GM12878 (cell line): ENCODE measurements around the gene TBCA. TPM values are rescaled to one million over a fixed set of nuclear protein-coding genes. Genes with fewer than 3 reads are reported as not detected.

Experiments used
- ATAC-seq: fragments of 200-7000 bp; cut with Tn5 transposase; 3 replicates; pipeline ENCODE4 v1.9.1; 2020; ENCODE audit warnings: mild to moderate bottlenecking, moderate library complexity
- BruUV-seq: library from RNA; stranded (reverse); fragments of 400-500 nt; replicated peaks from 2 replicates; lab custom pipeline; 2021; lab: Mats Ljungman, UMichigan
- CTCF ChIA-PET: fragments of 300-600 bp; sonication (Branson Sonifier 250); formaldehyde crosslinking; extraction: SDS; loops from one replicate; lab custom pipeline; 2021; ENCODE audit warnings: inconsistent platforms; lab: Yijun Ruan, JAX
- POLR2A ChIA-PET: fragments of 350-600 bp; formaldehyde crosslinking; extraction: SDS; loops from one replicate; lab custom pipeline; 2021; ENCODE audit warnings: inconsistent platforms; lab: Charles Lee
- RAD21 ChIA-PET: fragments of 300-600 bp; sonication (Branson Sonifier 250); formaldehyde crosslinking; loops from one replicate; lab custom pipeline; 2023; ENCODE audit warnings: antibody characterized with exemption; ENCODE audit not compliant: unreplicated experiment; lab: Charles Lee
- SMC1A ChIA-PET: fragments of 300-600 bp; sonication (Branson Sonifier 250); formaldehyde crosslinking; loops from one replicate; lab custom pipeline; 2023; ENCODE audit not compliant: unreplicated experiment, uncharacterized antibody; lab: Charles Lee
- DNase-seq: peaks from one replicate; pipeline ENCODE4 v3.0.0-alpha.2; 2011; ENCODE audit warnings: low read depth, low spot score
- FAIRE-seq: peaks from 3 replicates; lab custom pipeline; 2011; peaks lifted over from hg19 to GRCh38; lab: Jason Lieb, UNC
- H2AFZ ChIP-seq: 2 replicates; pipeline ENCODE4 v1.6.0; 2011; ENCODE audit warnings: low read depth, low read length, control low read depth; ENCODE audit not compliant: control insufficient read depth
- H3K27ac ChIP-seq: 2 replicates; pipeline ENCODE4 v1.5.1; 2011; ENCODE audit warnings: control low read depth; ENCODE audit not compliant: control insufficient read depth, insufficient read depth
- H3K27me3 ChIP-seq, 2 experiments: replicated peaks in 1 of 2; 2 replicates each; pipeline versions ENCODE4 v1.6.0 to v1.6.1; 2011; ENCODE audit warnings: low read length in 1 of 2; ENCODE audit not compliant: control insufficient read depth in 2 of 2, insufficient read depth in 2 of 2
- H3K36me3 ChIP-seq, 2 experiments: 2 replicates each; pipeline ENCODE4 v1.5.1; 2011; ENCODE audit warnings: low read length in 1 of 2; ENCODE audit not compliant: control insufficient read depth in 2 of 2, insufficient read depth in 2 of 2
- H3K4me1 ChIP-seq: 2 replicates; pipeline ENCODE4 v1.6.1; 2011; ENCODE audit warnings: mild to moderate bottlenecking, low read length, moderate library complexity, mixed read lengths; ENCODE audit not compliant: control insufficient read depth, insufficient read depth
- H3K4me2 ChIP-seq: 2 replicates; pipeline ENCODE4 v1.6.0; 2011; ENCODE audit warnings: control low read depth; ENCODE audit not compliant: control insufficient read depth, insufficient read depth
- H3K4me3 ChIP-seq: fragments of 200-600 bp; sonication (generic); 2 replicates; pipeline ENCODE4 v1.5.1; 2016
- H3K79me2 ChIP-seq: 2 replicates; pipeline ENCODE4 v1.6.0; 2011; ENCODE audit warnings: low read length; ENCODE audit not compliant: control insufficient read depth, insufficient read depth
- H3K9ac ChIP-seq: 2 replicates; pipeline ENCODE4 v1.8.0; 2011; ENCODE audit warnings: low read length, control low read depth, mixed read lengths; ENCODE audit not compliant: control insufficient read depth, insufficient read depth
- H3K9me3 ChIP-seq: replicated peaks from 3 replicates; pipeline ENCODE4 v1.5.1; 2011; ENCODE audit warnings: mild to moderate bottlenecking, low read length; ENCODE audit not compliant: control insufficient read depth, insufficient read depth
- H4K20me1 ChIP-seq: 2 replicates; pipeline ENCODE4 v1.6.0; 2011; ENCODE audit not compliant: control insufficient read depth, insufficient read depth
- BCL11A ChIP-seq: IDR thresholded peaks from 2 replicates; pipeline ENCODE4 v1.6.1; 2011; ENCODE audit warnings: low read depth, low read length
- BMI1 ChIP-seq: fragments of 450-650 bp; IDR thresholded peaks from 2 replicates; pipeline ENCODE4 v1.6.1; 2016; ENCODE audit warnings: mild to moderate bottlenecking, moderate library complexity, borderline replicate concordance
- HDAC6 ChIP-seq: fragments of 200-600 bp; sonication (generic); IDR thresholded peaks from one replicate; pipeline ENCODE4 v1.8.0; 2017; ENCODE audit warnings: antibody characterized with exemption; ENCODE audit not compliant: unreplicated experiment
- MTA3 ChIP-seq: IDR thresholded peaks from 2 replicates; pipeline ENCODE4 v1.6.1; 2012; ENCODE audit warnings: low read length, inconsistent platforms, borderline replicate concordance
- NR2C1 ChIP-seq: fragments of 450-650 bp; IDR thresholded peaks from 2 replicates; pipeline ENCODE4 v1.6.1; 2017; ENCODE audit warnings: antibody characterized with exemption, mild to moderate bottlenecking, moderate library complexity
- POLR2AphosphoS5 ChIP-seq: IDR thresholded peaks from 2 replicates; pipeline ENCODE4 v1.6.1; 2011; ENCODE audit warnings: mild to moderate bottlenecking, low read length, inconsistent platforms
- RELB ChIP-seq: fragments of 450-650 bp; IDR thresholded peaks from 2 replicates; pipeline ENCODE4 v1.6.1; 2017; ENCODE audit warnings: low read depth, mild to moderate bottlenecking, moderate library complexity
- RUNX3 ChIP-seq: IDR thresholded peaks from 2 replicates; pipeline ENCODE4 v1.6.1; 2012; ENCODE audit warnings: low read length, inconsistent platforms
- SMAD1 ChIP-seq: fragments of 450-650 bp; IDR thresholded peaks from 2 replicates; pipeline ENCODE4 v1.6.1; 2018; ENCODE audit warnings: mild to moderate bottlenecking, low read depth; ENCODE audit not compliant: partially characterized antibody
- ZNF687 ChIP-seq: fragments of 450-650 bp; IDR thresholded peaks from 2 replicates; pipeline ENCODE4 v1.6.1; 2017; ENCODE audit warnings: mild to moderate bottlenecking, moderate library complexity
- ZSCAN29 ChIP-seq: fragments of 450-650 bp; IDR thresholded peaks from 2 replicates; pipeline ENCODE4 v1.6.1; 2017; ENCODE audit warnings: mild to moderate bottlenecking, moderate library complexity
- WGBS: methylation state at CpG from one replicate; pipeline ENCODE4 v1.1.6; 2016; ENCODE audit warnings: low lambda C conversion rate; ENCODE audit not compliant: insufficient replicate concordance, insufficient coverage; ENCODE audit errors: missing lambda C conversion rate; 5-methylcytosine and 5-hydroxymethylcytosine counted together
- in situ Hi-C: fragments of 300-500 bp; cut with MboI; formaldehyde crosslinking; loops from 9 replicates; pipeline ENCODE4 v1.14.3; 2018; ENCODE audit warnings: mixed read lengths
- intact Hi-C: fragments of 100-400 bp; cut with micrococcal nuclease; formaldehyde crosslinking; loops from one replicate; pipeline ENCODE4 v1.14.2; 2022; ENCODE audit not compliant: unreplicated experiment
- polyA plus RNA-seq, 11 experiments: library from polyadenylated mRNA; depleted of rRNA in 4 of 11; unstranded in 6 of 11; stranded (reverse) in 5 of 11; fragments of >200 nt; fragmentation: Nextera tagmentation in 4 of 11; fragmentation: Illumina TruSeq in 1 of 11; extraction: Ambion mirVana in 4 of 11; extraction: Trizol in 1 of 11; gene quantifications; 1 replicate in 1 of 11; 2 replicates in 10 of 11; pipeline versions ENCODE4 v1.2.1 to v1.2.3, GENCODE V29; 2011 to 2016; ENCODE audit warnings: inconsistent platforms in 2 of 11, missing spikeins in 2 of 11, low read depth in 1 of 11
- total RNA-seq, 4 experiments: library from RNA; depleted of rRNA in 3 of 4; stranded (reverse); fragments of >200 nt in 3 of 4; fragmentation: Illumina TruSeq in 1 of 4; extraction: Trizol in 1 of 4; gene quantifications; 2 replicates each; pipeline versions ENCODE4 v1.2.1 to v1.2.3, GENCODE V29; 2013 to 2021
- TF ChIP-seq, protein P1 (sequence below): fragments of 450-650 bp; formaldehyde crosslinking; IDR thresholded peaks from 2 replicates; pipeline ENCODE4 v1.5.0; 2022; ENCODE audit warnings: mild to moderate bottlenecking, missing genetic modification characterization

Gene TBCA
- total and polyA plus RNA-seq, 10 of the 15 experiments (the other 5 are each of a cell fraction or from before 2014, with no cell fraction given): 86.3 to 647 (median 294) TPM

- Histone ChIP-seq H2AFZ (no peak overlapping the region), H3K4me2 (no peak overlapping the region), H3K36me3 (no peaks in the 10 kb centered on the region), H3K4me3 (no peak overlapping the region), H3K27me3 (no peaks in the 10 kb centered on the region), H3K27ac (no peak overlapping the region), H4K20me1 (no peaks in the 10 kb centered on the region)
- FAIRE-seq (no peak), DNase-seq (no peak)
- RAD21 ChIA-PET: interaction anchor here (1.2 kb wide), 1 partner anchor 10 kb away, joined by 4 read pairs; no protein-coding TSS in a partner anchor
- intact Hi-C loops (no loop called here), in situ Hi-C loops (no loop called here)
- BruUV-seq: no TSS peak
- CTCF ChIA-PET: no interaction called here
- POLR2A ChIA-PET: no interaction called here
- TF ChIP-seq RUNX3 (no peak), POLR2AphosphoS5 (no peak), SMAD1 (no peak), RELB (no peak), ZSCAN29 (no peak), ZNF687 (no peak), HDAC6 (no peak), BCL11A (no peak), BMI1 (no peak), NR2C1 (no peak), MTA3 (no peak)
- TF ChIP-seq, protein P1, sequence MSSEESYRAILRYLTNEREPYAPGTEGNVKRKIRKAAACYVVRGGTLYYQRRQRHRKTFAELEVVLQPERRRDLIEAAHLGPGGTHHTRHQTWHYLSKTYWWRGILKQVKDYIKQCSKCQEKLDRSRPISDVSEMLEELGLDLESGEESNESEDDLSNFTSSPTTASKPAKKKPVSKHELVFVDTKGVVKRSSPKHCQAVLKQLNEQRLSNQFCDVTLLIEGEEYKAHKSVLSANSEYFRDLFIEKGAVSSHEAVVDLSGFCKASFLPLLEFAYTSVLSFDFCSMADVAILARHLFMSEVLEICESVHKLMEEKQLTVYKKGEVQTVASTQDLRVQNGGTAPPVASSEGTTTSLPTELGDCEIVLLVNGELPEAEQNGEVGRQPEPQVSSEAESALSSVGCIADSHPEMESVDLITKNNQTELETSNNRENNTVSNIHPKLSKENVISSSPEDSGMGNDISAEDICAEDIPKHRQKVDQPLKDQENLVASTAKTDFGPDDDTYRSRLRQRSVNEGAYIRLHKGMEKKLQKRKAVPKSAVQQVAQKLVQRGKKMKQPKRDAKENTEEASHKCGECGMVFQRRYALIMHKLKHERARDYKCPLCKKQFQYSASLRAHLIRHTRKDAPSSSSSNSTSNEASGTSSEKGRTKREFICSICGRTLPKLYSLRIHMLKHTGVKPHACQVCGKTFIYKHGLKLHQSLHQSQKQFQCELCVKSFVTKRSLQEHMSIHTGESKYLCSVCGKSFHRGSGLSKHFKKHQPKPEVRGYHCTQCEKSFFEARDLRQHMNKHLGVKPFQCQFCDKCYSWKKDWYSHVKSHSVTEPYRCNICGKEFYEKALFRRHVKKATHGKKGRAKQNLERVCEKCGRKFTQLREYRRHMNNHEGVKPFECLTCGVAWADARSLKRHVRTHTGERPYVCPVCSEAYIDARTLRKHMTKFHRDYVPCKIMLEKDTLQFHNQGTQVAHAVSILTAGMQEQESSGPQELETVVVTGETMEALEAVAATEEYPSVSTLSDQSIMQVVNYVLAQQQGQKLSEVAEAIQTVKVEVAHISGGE (CRISPR knock-in tag): no peak
- TF ChIP-seq, all 136 proteins: peak for 0
- no peak overlapping the region for H3K9ac ChIP-seq
- peaks cover 5% of the 10 kb centered on the region; the same call in 1 of the 2 replicates for H3K4me1 ChIP-seq
- ATAC-seq: no peak
- SMC1A ChIA-PET: interaction anchor here (0.6 to 1.3 kb wide), 2 partner anchors 64 to 123 kb away, joined by 3 to 7 read pairs; no protein-coding TSS in a partner anchor
- 88% methylated on average over 20 of the region's 21 CpGs for WGBS
- H3K79me2 ChIP-seq: no peaks in the 10 kb centered on the region
- H3K9me3 ChIP-seq: peaks cover 1% of the 10 kb centered on the region; the same call in 2 of the 3 replicates
Observed at GRCh38 chr5:77784735-77785134, 8.6 kb upstream of the TBCA start.
